HCT116 (cell line): ENCODE results near the gene MAML2. TPM values are rescaled to one million over a fixed set of nuclear protein-coding genes. Genes with fewer than 3 reads are reported as not detected.

Experiments used
- ATAC-seq: fragments of 200-7000 bp; cut with Tn5 transposase; 2 replicates; pipeline ENCODE4 v1.9.1; 2020; ENCODE audit warnings: mild to moderate bottlenecking, moderate library complexity
- BruUV-seq: library from RNA; stranded (reverse); fragments of 400-500 nt; replicated peaks from 2 replicates; lab custom pipeline; 2021; lab: Mats Ljungman, UMichigan
- CTCF ChIA-PET: fragments of 300-600 bp; sonication (Branson Sonifier 250); formaldehyde crosslinking; loops from one replicate; lab custom pipeline; 2021; ENCODE audit warnings: antibody characterized with exemption; lab: Charles Lee
- POLR2A ChIA-PET: fragments of 300-600, 350-600 bp; sonication (Branson Sonifier 250); formaldehyde crosslinking; loops from one replicate; lab custom pipeline; 2021; ENCODE audit warnings: antibody characterized with exemption; lab: Charles Lee
- RAD21 ChIA-PET, 2 experiments: fragments of 300-600 bp; sonication (Branson Sonifier 250); formaldehyde crosslinking; loops; one replicate each; lab custom pipeline; 2023; ENCODE audit warnings: low total read pairs in 2 of 2; ENCODE audit not compliant: uncharacterized antibody in 2 of 2, unreplicated experiment in 2 of 2, low non-redundant PET in 1 of 2; lab: Charles Lee
- DNase-seq: peaks from one replicate; pipeline ENCODE4 v3.0.0-alpha.2; 2010; ENCODE audit warnings: low read depth, low spot score
- H2AFZ ChIP-seq: fragments of 200-600 bp; shearing (Covaris generic), sonication (generic); 2 replicates; pipeline ENCODE4 v1.6.1; 2017; ENCODE audit warnings: low read depth, mixed run types, mixed read lengths, antibody characterized with exemption, low read length; ENCODE audit not compliant: poor library complexity, severe bottlenecking
- H3K27ac ChIP-seq: 2 replicates; pipeline ENCODE4 v1.5.1; 2012; ENCODE audit warnings: low read depth, low read length
- H3K27me3 ChIP-seq: fragments of 200-600 bp; sonication (generic); 2 replicates; pipeline ENCODE4 v1.6.1; 2016; ENCODE audit warnings: mixed run types, low read length, mixed read lengths; ENCODE audit not compliant: insufficient read depth
- H3K36me3 ChIP-seq, 2 experiments: fragments of 200-500 bp in 1 of 2; fragments of 200-600 bp in 1 of 2; sonication (Bioruptor generic) in 1 of 2; sonication (generic) in 1 of 2; 2 replicates each; pipeline versions ENCODE4 v1.5.1 to v1.6.1; 2014 to 2016; ENCODE audit warnings: low read length in 2 of 2, inconsistent platforms in 1 of 2, mixed read lengths in 1 of 2, mixed run types in 1 of 2; ENCODE audit not compliant: insufficient read depth in 2 of 2, control insufficient read depth in 1 of 2
- H3K4me1 ChIP-seq, 2 experiments: fragments of 200-600 bp in 1 of 2; sonication (generic) in 1 of 2; 2 replicates each; pipeline versions ENCODE4 v1.5.1 to v1.6.1; 2012 to 2017; ENCODE audit warnings: low read length in 2 of 2, inconsistent platforms in 1 of 2, mild to moderate bottlenecking in 1 of 2, mixed read lengths in 1 of 2, mixed run types in 1 of 2, moderate library complexity in 1 of 2; ENCODE audit not compliant: insufficient read depth in 2 of 2, control insufficient read depth in 1 of 2
- H3K4me2 ChIP-seq: fragments of 200-600 bp; sonication (generic); 2 replicates; pipeline ENCODE4 v1.6.1; 2017; ENCODE audit warnings: mixed run types, low read length, mixed read lengths
- H3K4me3 ChIP-seq, 2 experiments: fragments of 200-600 bp in 1 of 2; sonication (generic) in 1 of 2; replicated peaks in 1 of 2; 2 replicates each; pipeline ENCODE4 v1.5.1; 2011 to 2016; ENCODE audit warnings: low read length in 2 of 2, control low read depth in 1 of 2, low read depth in 1 of 2, mild to moderate bottlenecking in 1 of 2, mixed read lengths in 1 of 2, mixed run types in 1 of 2
- H3K79me2 ChIP-seq: fragments of 200-600 bp; sonication (generic); 2 replicates; pipeline ENCODE4 v1.6.1; 2017; ENCODE audit warnings: mild to moderate bottlenecking, mixed run types, low read length, moderate library complexity, mixed read lengths; ENCODE audit not compliant: insufficient read depth
- H3K9ac ChIP-seq: fragments of 200-600 bp; sonication (generic); 2 replicates; pipeline ENCODE4 v1.6.1; 2016; ENCODE audit warnings: low read length, mixed read lengths
- H3K9me2 ChIP-seq: fragments of 200-600 bp; sonication (generic), shearing (Covaris generic); 2 replicates; pipeline ENCODE4 v1.6.1; 2017; ENCODE audit warnings: mixed run types, mild to moderate bottlenecking, moderate library complexity; ENCODE audit not compliant: insufficient read depth
- H3K9me3 ChIP-seq, 2 experiments: fragments of 200-500 bp in 1 of 2; fragments of 200-600 bp in 1 of 2; sonication (Bioruptor generic) in 1 of 2; sonication (generic) in 1 of 2; 2 replicates each; pipeline ENCODE4 v1.6.1; 2014 to 2017; ENCODE audit warnings: low read length in 2 of 2, mixed read lengths in 2 of 2, inconsistent platforms in 1 of 2, low read depth in 1 of 2, mild to moderate bottlenecking in 1 of 2, mixed run types in 1 of 2, moderate library complexity in 1 of 2; ENCODE audit not compliant: control insufficient read depth in 1 of 2, insufficient read depth in 1 of 2
- H4K20me1 ChIP-seq: fragments of 200-600 bp; sonication (generic), shearing (Covaris generic); 2 replicates; pipeline ENCODE4 v1.6.1; 2017; ENCODE audit warnings: mixed run types, mild to moderate bottlenecking, moderate library complexity; ENCODE audit not compliant: insufficient read depth
- ATF3 ChIP-seq: IDR thresholded peaks from 2 replicates; pipeline ENCODE4 v1.6.1; 2012
- CEBPB ChIP-seq: IDR thresholded peaks from 2 replicates; pipeline ENCODE4 v1.6.1; 2012; ENCODE audit warnings: low read depth
- EZH2 ChIP-seq: fragments of 200-600 bp; sonication (generic); IDR thresholded peaks from 2 replicates; pipeline ENCODE4 v1.6.1; 2017; ENCODE audit warnings: antibody characterized with exemption, mixed run types
- JUND ChIP-seq: IDR thresholded peaks from 2 replicates; pipeline ENCODE4 v1.6.1; 2012
- MAX ChIP-seq: IDR thresholded peaks from 2 replicates; pipeline ENCODE4 v1.6.1; 2012
- SRF ChIP-seq: IDR thresholded peaks from 2 replicates; pipeline ENCODE4 v1.6.1; 2012; ENCODE audit warnings: low read depth
- YY1 ChIP-seq: IDR thresholded peaks from 2 replicates; pipeline ENCODE4 v1.6.1; 2011; ENCODE audit warnings: low read length, low read depth, moderate library complexity, mild to moderate bottlenecking; ENCODE audit not compliant: insufficient replicate concordance; ENCODE audit errors: extremely low read depth
- ZFX ChIP-seq: fragments of 450-650 bp; IDR thresholded peaks from 2 replicates; pipeline ENCODE4 v1.6.1; 2017
- intact Hi-C: fragments of 100-400 bp; cut with micrococcal nuclease; formaldehyde crosslinking; loops from 2 replicates; pipeline ENCODE4 v1.10.0; 2022
- total RNA-seq: library from RNA; stranded (reverse); gene quantifications from one replicate; pipeline ENCODE4 v1.2.1, GENCODE V29; 2021; ENCODE audit not compliant: unreplicated experiment

MAML2 gene
- total RNA-seq, 1 experiment from 2014 or later = 2.6 TPM

GRCh38 chr11:96334219-96334618 lies 8.8 kb downstream of the MAML2 start:
- H3K79me2 ChIP-seq = no peaks in the 10 kb centered on the region
- no peaks in the 10 kb centered on the region for H3K9me2 ChIP-seq
- CTCF ChIA-PET = interaction anchor here (1.7 kb wide), 1 partner anchor 9 kb away, joined by 10 read pairs; the partner anchor contains the start of gene MAML2
- ATAC-seq (no peak), DNase-seq (no peak)
- no peak overlapping the region for H2AFZ ChIP-seq
- peaks cover 0 to 7% of the 10 kb centered on the region in 2 experiments; a peak in 1 of 4 replicates for H3K4me1 ChIP-seq
- H3K9ac ChIP-seq = no peak overlapping the region
- no peaks in the 10 kb centered on the region for H3K9me3 ChIP-seq
- no peak overlapping the region for H3K27ac ChIP-seq
- no peaks in the 10 kb centered on the region for H4K20me1 ChIP-seq
- no peak overlapping the region for H3K4me3 ChIP-seq
- no peaks in the 10 kb centered on the region for H3K36me3 ChIP-seq
- RAD21 ChIA-PET = no interaction called here
- no peak for TF ChIP-seq CEBPB
- TF ChIP-seq, all 23 proteins: peak for 0
- intact Hi-C loops = no loop called here
- no TSS peak for BruUV-seq
- H3K27me3 ChIP-seq = no peaks in the 10 kb centered on the region
- H3K4me2 ChIP-seq = no peak overlapping the region
- POLR2A ChIA-PET = no interaction called here

- TF ChIP-seq EZH2 (no peak), ATF3 (no peak), ZFX (no peak), JUND (no peak), CEBPB (no peak), YY1 (no peak), MAX (no peak), SRF (no peak)
- Histone ChIP-seq H3K36me3 (no peaks in the 10 kb centered on the region), H3K9me2 (no peaks in the 10 kb centered on the region), H2AFZ (no peak overlapping the region), H3K27me3 (no peaks in the 10 kb centered on the region), H3K9me3 (no peaks in the 10 kb centered on the region), H3K4me2 (no peak overlapping the region), H3K27ac (no peak overlapping the region), H4K20me1 (no peaks in the 10 kb centered on the region), H3K4me3 (no peak overlapping the region), H3K4me1 (peaks cover 0 to 13% of the 10 kb centered on the region in 2 experiments; a peak in 1 of 4 replicates), H3K79me2 (no peaks in the 10 kb centered on the region), H3K9ac (no peak overlapping the region)
- RAD21 ChIA-PET = interaction anchor here in 1 of 2 experiments (1.3 kb wide), 1 partner anchor 10 kb away, joined by 3 read pairs; the partner anchor contains the start of gene MAML2
- no peak for ATAC-seq
- DNase-seq = no peak
- intact Hi-C loops = no loop called here
- no TSS peak for BruUV-seq
- POLR2A ChIA-PET = no interaction called here
- CTCF ChIA-PET = interaction anchor here (1.0 kb wide), 1 partner anchor 10 kb away, joined by 5 read pairs; the partner anchor contains the start of gene MAML2
Observed at GRCh38 chr11:96333191-96333719, 9.7 kb downstream of the MAML2 start.
